GM21381 (cell line): ENCODE measurements around the gene C19orf67.

Experiments used
- ATAC-seq: cut with Tn5 transposase; IDR thresholded peaks from one replicate; pipeline ENCODE4 v1.9.1; 2021; ENCODE audit warnings: mild to moderate bottlenecking, moderate library complexity; ENCODE audit not compliant: unreplicated experiment

C19orf67 gene

DNA sequence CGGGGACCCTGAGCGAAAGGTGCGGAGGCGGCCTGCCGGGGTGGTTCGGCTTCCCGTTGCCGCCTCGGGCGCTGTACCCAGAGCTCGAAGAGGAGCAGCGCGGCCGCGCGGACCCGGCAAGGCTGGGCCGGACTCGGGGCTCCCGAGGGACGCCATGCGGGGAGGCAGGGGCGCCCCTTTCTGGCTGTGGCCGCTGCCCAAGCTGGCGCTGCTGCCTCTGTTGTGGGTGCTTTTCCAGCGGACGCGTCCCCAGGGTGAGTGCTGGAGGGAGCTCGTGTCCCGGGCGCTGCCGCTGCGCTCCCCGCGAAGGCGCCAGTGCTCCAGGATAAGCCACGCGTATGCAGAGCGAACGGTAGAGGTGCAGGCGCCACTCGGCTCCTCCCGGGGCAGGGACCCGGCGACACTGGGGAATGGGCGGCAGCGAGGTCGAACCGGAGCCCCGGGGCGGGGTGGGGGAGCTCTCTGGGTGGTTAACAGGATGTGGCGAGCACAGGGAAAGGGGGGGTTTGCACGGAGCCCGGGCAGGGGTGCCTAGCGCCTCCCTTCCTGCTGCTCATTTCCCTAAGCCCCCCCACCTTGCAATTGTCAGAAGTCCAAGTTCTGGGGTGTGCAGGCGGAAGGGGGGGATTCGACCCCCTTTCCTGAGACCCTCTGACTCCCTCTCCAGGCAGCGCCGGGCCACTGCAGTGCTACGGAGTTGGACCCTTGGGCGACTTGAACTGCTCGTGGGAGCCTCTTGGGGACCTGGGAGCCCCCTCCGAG, 53.7 kb downstream of the C19orf67 start, which contains the start of gene IL27RA:
IL27RA (plus strand) TSS at position 44 of the 762 bp plus-strand sequence; CDS start at position 155, 111 bp downstream.
- no peak for ATAC-seq
